Myocyte (in vitro differentiated cells): Measurements from ENCODE around the gene DPYSL4. TPM values are rescaled to one million over a fixed set of nuclear protein-coding genes. Genes with fewer than 3 reads are reported as not detected.

Source experiments
- total RNA-seq: library from RNA; depleted of rRNA; stranded (reverse); fragments of >200 nt; gene quantifications from 2 replicates; pipeline ENCODE4 v1.2.3, GENCODE V29; 2014

Gene DPYSL4
- total RNA-seq, 1 donor from 2014 or later = 21.0 TPM

Other genes starting within 250 kb of the DPYSL4 start
- gene BNIP3, start 205.0 kb upstream of the DPYSL4 start, total RNA-seq = 149 and 197 TPM in 2 replicates
- gene JAKMIP3, start 121.0 kb upstream of the DPYSL4 start, total RNA-seq = 0.05 and 0.11 TPM in 2 replicates
- gene STK32C, start 121.0 kb downstream of the DPYSL4 start, total RNA-seq = 8.7 and 12.1 TPM in 2 replicates
- 9.3 and 9.7 TPM in 2 replicates for gene LRRC27, start 145.2 kb downstream of the DPYSL4 start, total RNA-seq
- gene PWWP2B, start 210.3 kb downstream of the DPYSL4 start, total RNA-seq = 11.1 and 20.1 TPM in 2 replicates